ENCODE data around the gene TPD52L2.
A peak's percentile ranks its signal among the peaks of the same experiment; 100 is the strongest.
"Not testable (repeated sequence)": the region's sequence is repeated elsewhere in the genome, so short reads cannot be mapped to it uniquely, and the experiment has no call there.

TPD52L2 gene

DNA sequence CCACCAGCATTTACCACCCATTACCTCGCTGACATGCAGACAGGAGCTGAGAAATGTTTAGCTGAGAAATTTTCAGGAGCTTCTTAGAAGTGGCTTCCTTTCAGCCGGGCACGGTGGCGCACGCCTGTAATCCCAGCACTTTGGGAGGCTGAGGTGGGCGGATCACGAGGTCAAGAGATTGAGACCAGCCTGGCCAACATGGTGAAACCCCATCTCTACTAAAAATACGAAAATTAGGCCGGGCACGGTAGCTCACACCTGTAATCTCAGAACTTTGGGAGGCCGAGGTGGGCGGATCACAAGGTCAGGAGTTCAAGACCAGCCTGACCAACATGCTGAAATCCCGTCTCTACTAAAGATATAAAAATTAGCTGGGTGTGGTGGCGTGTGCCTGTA is 13.5 kb upstream of the TPD52L2 start:
- H3K14ac ChIP-seq (ENCODE audit: low read length); H3K27me3 ChIP-seq (ENCODE audit: control insufficient read depth in 3 of 3, insufficient read depth in 3 of 3, low read depth in 1 of 3, low read length in 3 of 3); H3K4ac ChIP-seq (ENCODE audit: low read length); H4K8ac ChIP-seq (ENCODE audit: low read depth, low read length); H2AFZ ChIP-seq (ENCODE audit: low read length); H4K91ac ChIP-seq (ENCODE audit: low read depth, low read length, poor library complexity); H3K4me2 ChIP-seq (ENCODE audit: insufficient read depth, low read length, poor library complexity, severe bottlenecking); H3K36me3 ChIP-seq (replicated peaks in 1 of 2; ENCODE audit: control insufficient read depth in 2 of 2, insufficient read depth in 2 of 2, low read length in 2 of 2); H3K79me1 ChIP-seq (ENCODE audit: low read depth, low read length); DNase-seq (ENCODE audit: low spot score); H3K27ac ChIP-seq (replicated peaks; ENCODE audit: low read length); H2BK120ac ChIP-seq (ENCODE audit: low read depth, low read length); H2BK5ac ChIP-seq (ENCODE audit: low read length); H3K9me3 ChIP-seq (replicated peaks in 1 of 2; ENCODE audit: control insufficient read depth in 2 of 2, insufficient read depth in 1 of 2, low read depth in 1 of 2, low read length in 2 of 2); H3K4me3 ChIP-seq (ENCODE audit: low read length in 2 of 2); H3K18ac ChIP-seq (ENCODE audit: low read length); H3K9ac ChIP-seq (ENCODE audit: low read depth, low read length, poor library complexity): not testable (repeated sequence)
- Histone ChIP-seq H3K23ac (ENCODE audit: low read depth, low read length, poor library complexity) (peak overlapping the region; percentile 31), H2BK12ac (ENCODE audit: low read length) (peak overlapping the region; percentile 16), H2AK5ac (ENCODE audit: low read depth, low read length) (peak overlapping the region; percentile 56), H2BK15ac (ENCODE audit: low read length) (peak overlapping the region; percentile 85), H3K4me1 (ENCODE audit: control insufficient read depth in 2 of 2, insufficient read depth in 1 of 2, low read depth in 1 of 2, low read length in 2 of 2) (peaks cover 35 to 37% of the 10 kb centered on the region in 2 donors)
- WGBS, 2 donors (ENCODE audit: extremely low coverage in 2 of 2, insufficient read length in 2 of 2, insufficient replicate concordance in 1 of 2): no CpG with 5 or more reads among the region's 14 CpGs

DNA sequence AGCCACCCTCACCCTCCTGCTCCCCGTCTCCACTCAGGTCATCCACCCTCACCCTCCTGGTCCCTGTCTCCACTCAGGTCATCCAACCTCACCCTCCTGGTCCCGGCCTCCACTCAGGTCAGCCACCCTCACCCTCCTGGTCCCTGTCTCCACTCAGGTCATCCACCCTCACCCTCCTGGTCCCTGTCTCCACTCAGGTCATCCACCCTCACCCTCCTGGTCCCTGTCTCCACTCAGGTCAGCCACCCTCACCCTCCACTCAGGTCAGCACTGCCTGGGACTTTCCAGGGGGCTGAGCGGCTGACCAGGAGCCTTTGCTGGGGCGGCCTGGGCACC is 11.4 kb upstream of the TPD52L2 start:
- Histone ChIP-seq H2BK5ac (ENCODE audit: low read length) (peak overlapping the region; percentile 66), H2AFZ (ENCODE audit: low read length) (peak overlapping the region; percentile 79), H3K23ac (ENCODE audit: low read depth, low read length, poor library complexity) (peak overlapping the region; percentile 89), H3K4me1 (ENCODE audit: control insufficient read depth in 2 of 2, insufficient read depth in 1 of 2, low read depth in 1 of 2, low read length in 2 of 2) (peaks cover 26 to 33% of the 10 kb centered on the region in 2 donors), H3K4ac (ENCODE audit: low read length) (peak overlapping the region; percentile 98), H2AK5ac (ENCODE audit: low read depth, low read length) (peak overlapping the region; percentile 100), H3K18ac (ENCODE audit: low read length) (peak overlapping the region; percentile 95), H4K8ac (ENCODE audit: low read depth, low read length) (peak overlapping the region; percentile 70), H2BK15ac (ENCODE audit: low read length) (peak overlapping the region; percentile 91), H2BK12ac (ENCODE audit: low read length) (peak overlapping the region; percentile 41)
- H3K27ac ChIP-seq (replicated peaks; ENCODE audit: low read length); H3K14ac ChIP-seq (ENCODE audit: low read length); H3K79me1 ChIP-seq (ENCODE audit: low read depth, low read length); DNase-seq (ENCODE audit: low spot score); H3K4me3 ChIP-seq (ENCODE audit: low read length in 2 of 2); H3K9ac ChIP-seq (ENCODE audit: low read depth, low read length, poor library complexity); H3K4me2 ChIP-seq (ENCODE audit: insufficient read depth, low read length, poor library complexity, severe bottlenecking); H3K36me3 ChIP-seq (replicated peaks in 1 of 2; ENCODE audit: control insufficient read depth in 2 of 2, insufficient read depth in 2 of 2, low read length in 2 of 2); H3K27me3 ChIP-seq (ENCODE audit: control insufficient read depth in 3 of 3, insufficient read depth in 3 of 3, low read depth in 1 of 3, low read length in 3 of 3); H4K91ac ChIP-seq (ENCODE audit: low read depth, low read length, poor library complexity); H2BK120ac ChIP-seq (ENCODE audit: low read depth, low read length); H3K9me3 ChIP-seq (replicated peaks in 1 of 2; ENCODE audit: control insufficient read depth in 2 of 2, insufficient read depth in 1 of 2, low read depth in 1 of 2, low read length in 2 of 2): not testable (repeated sequence)
- WGBS, 2 donors (ENCODE audit: extremely low coverage in 2 of 2, insufficient read length in 2 of 2, insufficient replicate concordance in 1 of 2): no CpG with 5 or more reads among the region's 4 CpGs

DNA sequence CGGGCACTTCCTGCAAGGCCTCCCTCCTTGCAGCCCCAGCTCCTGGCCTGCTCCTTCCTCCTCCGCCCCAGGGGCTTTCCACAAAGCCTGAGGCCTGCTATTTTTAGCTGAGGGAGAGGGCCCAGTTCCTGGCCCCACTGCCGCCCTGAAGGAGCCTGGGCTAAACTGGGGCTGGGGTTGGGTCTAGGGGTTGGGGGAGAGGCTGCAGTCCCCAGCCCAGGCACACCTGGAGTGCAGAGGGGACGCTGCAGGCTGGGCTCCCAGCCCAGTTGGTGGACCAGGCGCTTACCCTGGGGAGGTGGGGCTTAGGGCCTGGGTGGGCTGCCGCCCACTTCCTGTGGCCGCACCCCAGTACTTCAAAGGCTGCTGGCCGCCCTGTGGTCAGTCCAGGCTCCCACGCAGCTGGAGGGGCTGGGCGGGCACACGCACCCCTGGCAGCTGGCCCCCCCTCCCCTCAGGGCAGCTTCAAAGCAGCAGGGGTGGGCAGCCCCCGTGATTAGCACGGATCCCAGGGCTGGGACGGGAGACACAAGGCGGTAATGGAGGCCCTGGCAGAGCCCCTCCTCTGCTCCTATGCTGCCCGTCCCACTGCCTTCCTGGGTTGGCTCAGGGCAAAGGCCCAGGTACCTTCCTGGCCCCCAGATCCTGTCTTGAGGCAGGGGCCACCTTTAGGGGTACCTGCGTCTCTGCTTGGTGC is 10.9 kb upstream of the TPD52L2 start:
- WGBS, 2 donors (ENCODE audit: extremely low coverage in 2 of 2, insufficient read length in 2 of 2, insufficient replicate concordance in 1 of 2): no CpG with 5 or more reads among the region's 17 CpGs
- H2BK15ac ChIP-seq (ENCODE audit: low read length): peak overlapping the region; percentile 91
- H2AK5ac ChIP-seq (ENCODE audit: low read depth, low read length): peak overlapping the region; percentile 100
- peak overlapping the region; percentile 92 for H4K91ac ChIP-seq (ENCODE audit: low read depth, low read length, poor library complexity)
- H2BK5ac ChIP-seq (ENCODE audit: low read length): peak overlapping the region; percentile 66
- H3K4me1 ChIP-seq (ENCODE audit: control insufficient read depth in 2 of 2, insufficient read depth in 1 of 2, low read depth in 1 of 2, low read length in 2 of 2): peaks cover 30 to 37% of the 10 kb centered on the region in 2 donors
- H3K27ac ChIP-seq (replicated peaks; ENCODE audit: low read length): no peak overlapping the region
- no peaks in the 10 kb centered on the region for H3K79me1 ChIP-seq (ENCODE audit: low read depth, low read length)
- H3K9me3 ChIP-seq (replicated peaks in 1 of 2; ENCODE audit: control insufficient read depth in 2 of 2, insufficient read depth in 1 of 2, low read depth in 1 of 2, low read length in 2 of 2): peaks cover 0 to 3% of the 10 kb centered on the region in 2 donors
- H3K36me3 ChIP-seq (replicated peaks in 1 of 2; ENCODE audit: control insufficient read depth in 2 of 2, insufficient read depth in 2 of 2, low read length in 2 of 2): no peaks in the 10 kb centered on the region
- H2BK12ac ChIP-seq (ENCODE audit: low read length): peak overlapping the region; percentile 99
- H4K8ac ChIP-seq (ENCODE audit: low read depth, low read length): no peak overlapping the region
- no peaks in the 10 kb centered on the region for H3K27me3 ChIP-seq (ENCODE audit: control insufficient read depth in 3 of 3, insufficient read depth in 3 of 3, low read depth in 1 of 3, low read length in 3 of 3)
- H3K18ac ChIP-seq (ENCODE audit: low read length): peak overlapping the region; percentile 95
- peak overlapping the region; percentile 97 for H2BK120ac ChIP-seq (ENCODE audit: low read depth, low read length)
- H3K4me3 ChIP-seq (ENCODE audit: low read length in 2 of 2): no peak overlapping the region
- peak overlapping the region; percentile 98 for H3K4ac ChIP-seq (ENCODE audit: low read length)
- peak overlapping the region; percentile 89 for H3K23ac ChIP-seq (ENCODE audit: low read depth, low read length, poor library complexity)
- no peak for DNase-seq (ENCODE audit: low spot score)
- peak overlapping the region; percentile 97 for H3K14ac ChIP-seq (ENCODE audit: low read length)
- no peak overlapping the region for H3K4me2 ChIP-seq (ENCODE audit: insufficient read depth, low read length, poor library complexity, severe bottlenecking)
- peak overlapping the region; percentile 77 for H3K9ac ChIP-seq (ENCODE audit: low read depth, low read length, poor library complexity)
- peak overlapping the region; percentile 79 for H2AFZ ChIP-seq (ENCODE audit: low read length)

DNA sequence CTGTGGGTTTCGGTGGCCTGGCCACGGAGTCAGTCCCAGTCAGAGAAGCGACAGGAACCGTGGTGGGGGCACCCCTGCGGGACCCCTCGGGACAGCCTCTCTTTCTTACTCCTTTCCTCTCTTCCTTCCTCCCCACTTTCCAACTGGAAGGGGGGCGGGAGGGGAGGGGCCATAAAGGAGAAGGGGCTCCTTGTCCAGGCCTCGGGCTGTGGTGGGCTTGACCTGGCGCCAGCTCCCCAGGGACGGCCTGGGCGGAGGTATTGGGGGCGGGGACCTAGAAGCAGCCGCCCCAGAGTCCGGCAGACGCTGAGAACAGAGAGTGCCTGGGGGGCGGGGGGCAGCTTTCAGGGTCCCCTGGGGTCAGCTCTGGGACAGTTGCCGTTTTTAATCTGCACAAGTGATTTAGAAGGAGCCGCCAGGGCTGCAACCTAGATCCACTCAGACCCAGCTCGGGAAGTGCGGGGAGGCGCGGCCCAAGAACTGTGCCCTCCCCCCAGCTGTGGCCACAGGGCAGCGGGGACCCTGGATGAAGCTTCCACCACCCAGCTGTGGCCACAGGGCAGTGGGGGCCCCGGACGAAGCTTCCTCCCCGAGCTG is 10.2 kb upstream of the TPD52L2 start:
- DNase-seq (ENCODE audit: low spot score): no peak
- Histone ChIP-seq H3K23ac (ENCODE audit: low read depth, low read length, poor library complexity) (peak overlapping the region; percentile 89), H2BK5ac (ENCODE audit: low read length) (peak overlapping the region; percentile 75), H4K91ac (ENCODE audit: low read depth, low read length, poor library complexity) (peak overlapping the region; percentile 92), H2AK5ac (ENCODE audit: low read depth, low read length) (peak overlapping the region; percentile 100), H2AFZ (ENCODE audit: low read length) (peak overlapping the region; percentile 79), H3K4me3 (ENCODE audit: low read length in 2 of 2) (no peak overlapping the region), H3K36me3 (replicated peaks in 1 of 2; ENCODE audit: control insufficient read depth in 2 of 2, insufficient read depth in 2 of 2, low read length in 2 of 2) (no peaks in the 10 kb centered on the region), H2BK15ac (ENCODE audit: low read length) (peak overlapping the region; percentile 98), H3K9ac (ENCODE audit: low read depth, low read length, poor library complexity) (peak overlapping the region; percentile 63), H3K4me2 (ENCODE audit: insufficient read depth, low read length, poor library complexity, severe bottlenecking) (peak overlapping the region; percentile 48), H3K18ac (ENCODE audit: low read length) (peak overlapping the region; percentile 95), H4K8ac (ENCODE audit: low read depth, low read length) (peak overlapping the region; percentile 96), H3K4me1 (ENCODE audit: control insufficient read depth in 2 of 2, insufficient read depth in 1 of 2, low read depth in 1 of 2, low read length in 2 of 2) (peaks cover 32 to 40% of the 10 kb centered on the region in 2 donors), H3K79me1 (ENCODE audit: low read depth, low read length) (no peaks in the 10 kb centered on the region), H3K27me3 (ENCODE audit: control insufficient read depth in 3 of 3, insufficient read depth in 3 of 3, low read depth in 1 of 3, low read length in 3 of 3) (no peaks in the 10 kb centered on the region), H3K14ac (ENCODE audit: low read length) (peak overlapping the region; percentile 97), H3K27ac (replicated peaks; ENCODE audit: low read length) (no peak overlapping the region), H3K4ac (ENCODE audit: low read length) (peak overlapping the region; percentile 98), H3K9me3 (replicated peaks in 1 of 2; ENCODE audit: control insufficient read depth in 2 of 2, insufficient read depth in 1 of 2, low read depth in 1 of 2, low read length in 2 of 2) (peaks cover 0 to 3% of the 10 kb centered on the region in 2 donors), H2BK120ac (ENCODE audit: low read depth, low read length) (peak overlapping the region; percentile 97), H2BK12ac (ENCODE audit: low read length) (peak overlapping the region; percentile 99)
- no CpG with 5 or more reads among the region's 26 CpGs for WGBS, 2 donors (ENCODE audit: extremely low coverage in 2 of 2, insufficient read length in 2 of 2, insufficient replicate concordance in 1 of 2)
